ENCODE results near the gene CPAMD8. TPM values are rescaled to one million over a fixed set of nuclear protein-coding genes. Genes with fewer than 3 reads are reported as not detected.
A peak's percentile ranks its signal among the peaks of the same experiment; 100 is the strongest.

CPAMD8 gene
- total RNA-seq, 4 donors from 2014 or later: 4.7 to 39.6 (median 11.2) TPM

DNA sequence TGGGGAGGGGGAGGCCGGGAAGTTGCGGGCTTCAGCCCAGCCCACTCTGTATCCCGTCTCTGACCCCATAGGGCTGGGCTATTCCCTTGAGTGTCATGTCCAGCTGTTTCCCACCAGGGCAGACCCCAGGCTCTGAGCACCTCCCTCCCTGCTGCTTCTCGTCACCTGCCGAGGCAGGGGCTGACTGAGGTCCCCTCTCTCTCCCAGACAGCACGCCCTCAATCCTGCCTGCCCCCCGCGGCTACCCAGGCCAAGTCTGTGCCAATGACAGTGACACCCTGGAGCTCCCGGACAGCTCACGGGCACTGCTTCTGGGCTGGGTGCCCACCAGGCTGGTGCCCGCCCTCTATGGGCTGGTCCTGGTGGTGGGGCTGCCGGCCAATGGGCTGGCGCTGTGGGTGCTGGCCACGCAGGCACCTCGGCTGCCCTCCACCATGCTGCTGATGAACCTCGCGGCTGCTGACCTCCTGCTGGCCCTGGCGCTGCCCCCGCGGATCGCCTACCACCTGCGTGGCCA is 137.2 kb downstream of the CPAMD8 start:
- DNase-seq (ENCODE audit: low spot score) (no peak), ATAC-seq (ENCODE audit: low FRiP score) (no peak)
- TF ChIP-seq, protein P1, sequence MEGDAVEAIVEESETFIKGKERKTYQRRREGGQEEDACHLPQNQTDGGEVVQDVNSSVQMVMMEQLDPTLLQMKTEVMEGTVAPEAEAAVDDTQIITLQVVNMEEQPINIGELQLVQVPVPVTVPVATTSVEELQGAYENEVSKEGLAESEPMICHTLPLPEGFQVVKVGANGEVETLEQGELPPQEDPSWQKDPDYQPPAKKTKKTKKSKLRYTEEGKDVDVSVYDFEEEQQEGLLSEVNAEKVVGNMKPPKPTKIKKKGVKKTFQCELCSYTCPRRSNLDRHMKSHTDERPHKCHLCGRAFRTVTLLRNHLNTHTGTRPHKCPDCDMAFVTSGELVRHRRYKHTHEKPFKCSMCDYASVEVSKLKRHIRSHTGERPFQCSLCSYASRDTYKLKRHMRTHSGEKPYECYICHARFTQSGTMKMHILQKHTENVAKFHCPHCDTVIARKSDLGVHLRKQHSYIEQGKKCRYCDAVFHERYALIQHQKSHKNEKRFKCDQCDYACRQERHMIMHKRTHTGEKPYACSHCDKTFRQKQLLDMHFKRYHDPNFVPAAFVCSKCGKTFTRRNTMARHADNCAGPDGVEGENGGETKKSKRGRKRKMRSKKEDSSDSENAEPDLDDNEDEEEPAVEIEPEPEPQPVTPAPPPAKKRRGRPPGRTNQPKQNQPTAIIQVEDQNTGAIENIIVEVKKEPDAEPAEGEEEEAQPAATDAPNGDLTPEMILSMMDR (IDR thresholded peaks at IDR 0.05): no peak

DNA sequence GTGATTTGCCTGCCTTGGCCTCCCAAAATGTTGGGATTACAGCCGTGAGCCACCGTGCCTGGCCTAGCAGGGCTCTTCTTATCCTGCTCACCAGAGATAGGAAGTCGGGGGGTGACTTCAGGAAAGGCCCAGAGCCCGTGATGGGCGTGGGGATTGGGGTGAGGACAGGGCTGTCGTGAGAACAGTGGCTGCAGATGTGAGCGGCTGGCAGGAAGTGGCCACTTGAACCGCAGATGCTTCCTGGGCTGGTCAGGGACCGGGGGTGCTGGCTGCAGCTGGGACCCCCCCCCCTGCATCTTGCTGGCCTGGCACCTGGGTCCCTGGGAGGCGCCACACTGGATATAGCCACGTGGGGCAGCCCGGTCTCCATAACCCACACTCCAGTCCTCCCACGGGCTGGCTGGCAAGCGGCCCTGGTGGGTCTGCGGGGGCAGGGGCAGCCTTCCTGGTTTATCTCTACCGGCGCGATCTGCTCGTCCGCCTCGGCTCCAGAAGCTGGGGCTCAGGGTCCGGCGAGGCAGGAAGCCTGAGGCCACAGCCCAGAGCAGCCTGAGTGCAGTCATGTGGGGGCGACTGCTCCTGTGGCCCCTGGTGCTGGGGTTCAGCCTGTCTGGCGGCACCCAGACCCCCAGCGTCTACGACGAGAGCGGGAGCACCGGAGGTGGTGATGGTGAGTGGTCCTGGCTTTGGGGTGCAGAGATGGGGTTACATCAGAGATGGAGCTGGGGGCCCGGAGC is 137.8 kb downstream of the CPAMD8 start, which contains the start of gene F2RL3:
Gene F2RL3, plus strand, starts transcription at position 371 of the 737 bp plus-strand sequence. Its CDS starts 191 bp downstream, at position 562.
- TF ChIP-seq, protein P1 (IDR thresholded peaks at IDR 0.05): no peak
- DNase-seq (ENCODE audit: low spot score): no peak

DNA sequence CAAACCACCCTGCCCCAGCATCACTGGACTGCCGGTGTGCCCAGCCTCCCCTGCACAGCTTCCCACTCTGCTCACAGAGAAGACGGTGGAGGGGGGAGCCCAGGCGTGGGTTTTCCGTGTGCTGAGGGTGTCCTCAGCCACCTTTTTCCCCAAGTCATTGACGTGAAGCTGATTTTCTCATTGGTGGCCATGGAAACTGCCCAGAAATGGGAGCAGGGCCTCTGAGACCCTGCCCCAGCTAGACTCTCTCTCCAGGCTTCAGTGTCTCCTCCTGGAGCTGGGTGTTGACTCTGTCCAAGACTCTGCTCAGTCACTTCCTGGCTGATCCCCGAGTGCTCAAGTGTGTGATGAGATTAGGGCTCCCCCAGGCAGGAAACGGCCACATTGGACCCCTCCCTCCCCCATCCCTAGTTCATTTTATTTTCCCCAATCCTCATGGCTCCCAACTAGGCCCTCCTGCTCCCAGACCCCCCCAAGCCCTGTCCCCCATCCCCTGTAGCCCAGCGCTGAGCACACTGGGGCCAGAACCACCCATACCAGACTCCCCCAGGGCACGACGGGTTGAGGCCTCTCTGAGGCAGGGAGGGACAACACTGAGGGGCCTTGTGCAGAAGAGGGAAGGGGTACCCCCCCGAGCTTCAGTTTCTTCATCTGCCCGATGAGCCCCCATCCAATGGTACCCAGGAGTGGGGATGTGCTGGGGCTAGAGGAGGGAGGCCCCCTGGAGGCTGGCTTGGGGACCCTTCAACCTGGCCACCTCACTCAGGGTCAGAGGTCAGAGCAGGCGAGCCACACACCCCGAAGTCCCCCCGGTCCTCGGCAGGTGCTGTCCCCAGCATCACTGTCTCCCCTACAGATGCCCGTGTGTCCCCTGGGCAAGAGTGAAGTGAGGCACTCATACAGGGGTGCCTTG is 139.0 kb downstream of the CPAMD8 start:
- DNase-seq (ENCODE audit: low spot score) (no peak), ATAC-seq (ENCODE audit: low FRiP score) (no peak)
- TF ChIP-seq, protein P1 (IDR thresholded peaks at IDR 0.05): no peak

More for the DNA sequence above, 137.8 kb downstream of the CPAMD8 start, which contains the start of gene F2RL3:
- no peak for ATAC-seq (ENCODE audit: low FRiP score)

DNA sequence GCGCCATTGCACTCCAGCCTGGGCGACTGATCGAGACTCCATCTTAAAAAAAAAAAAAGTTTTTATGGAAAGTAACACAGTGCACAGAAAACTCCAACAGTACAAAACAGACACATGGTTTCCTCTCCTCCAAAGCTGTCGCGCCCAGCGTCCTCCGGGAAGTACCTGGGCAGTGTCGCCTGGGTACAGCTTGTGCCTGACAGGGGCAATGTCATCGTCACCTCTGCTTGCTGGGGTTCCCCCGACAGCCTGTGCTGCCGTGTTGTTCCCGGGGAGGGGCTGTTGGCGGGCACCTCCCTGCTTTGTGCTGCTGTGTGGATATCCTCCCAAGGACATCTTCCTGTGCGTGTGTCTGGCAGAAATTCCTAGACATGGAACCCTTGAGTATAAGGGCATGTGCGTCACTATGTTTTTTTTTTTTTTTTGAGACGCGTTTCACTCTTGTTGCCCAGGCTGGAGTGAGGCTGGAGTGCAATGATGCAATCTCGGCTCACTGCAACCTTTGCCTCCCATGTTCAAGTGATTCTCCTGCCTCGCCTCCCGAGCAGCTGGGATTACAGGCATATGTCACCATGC is 140.2 kb downstream of the CPAMD8 start:
- peak; percentile 57 for ATAC-seq (ENCODE audit: low FRiP score)
- TF ChIP-seq, protein P1 (IDR thresholded peaks at IDR 0.05): no peak
- DNase-seq (ENCODE audit: low spot score): peak; percentile 25

DNA sequence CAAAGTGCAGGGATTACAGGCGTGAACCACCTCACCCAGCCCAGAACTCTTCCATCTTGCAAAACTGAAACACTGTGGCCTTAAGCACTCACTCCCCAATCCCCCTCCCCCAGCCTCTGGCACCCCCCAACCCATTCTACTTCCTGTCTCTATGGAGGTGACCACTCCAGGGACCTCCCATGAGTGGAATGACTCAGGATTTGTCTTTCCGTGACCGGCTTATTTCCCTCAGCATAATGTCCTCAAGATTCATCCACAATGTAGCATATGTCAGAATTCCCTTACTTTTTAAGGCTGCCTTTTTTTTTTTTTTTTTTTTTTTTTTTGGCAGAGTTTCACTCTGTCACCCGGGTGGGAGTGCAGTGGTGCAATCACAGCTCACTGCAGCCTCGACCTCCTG is 141.4 kb downstream of the CPAMD8 start:
- no peak for DNase-seq (ENCODE audit: low spot score)
- ATAC-seq (ENCODE audit: low FRiP score): no peak
- TF ChIP-seq, protein P1 (IDR thresholded peaks at IDR 0.05): no peak

DNA sequence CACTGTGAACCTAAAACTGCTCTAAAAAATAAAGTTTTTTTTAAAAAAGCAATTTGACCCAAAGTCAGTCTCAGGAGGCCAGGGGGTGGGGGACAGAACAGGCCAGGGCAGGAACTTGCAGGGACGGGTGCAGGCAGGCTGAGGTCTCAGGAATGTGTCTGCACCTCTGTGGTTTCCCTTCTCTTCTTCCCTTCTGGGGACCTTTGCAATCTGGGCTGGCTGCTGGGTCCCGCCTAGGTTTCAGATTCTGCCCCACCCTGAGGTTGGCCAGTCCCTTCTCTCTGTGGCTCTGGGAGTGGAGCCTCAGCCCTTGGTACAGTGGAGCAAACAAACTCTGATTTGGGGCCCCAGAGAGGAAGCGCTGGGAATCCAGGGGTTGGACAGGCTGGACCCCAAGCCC is 143.1 kb downstream of the CPAMD8 start:
- ATAC-seq (ENCODE audit: low FRiP score) (no peak), DNase-seq (ENCODE audit: low spot score) (no peak)
- TF ChIP-seq, protein P1 (IDR thresholded peaks at IDR 0.05): no peak

All from omental fat pad (tissue), 4 donors.